HCT116 (cell line): ENCODE measurements around the gene TNKS2. TPM values are rescaled to one million over a fixed set of nuclear protein-coding genes. Genes with fewer than 3 reads are reported as not detected.

ENCODE experiments used
- ATAC-seq: fragments of 200-7000 bp; cut with Tn5 transposase; 2 replicates; pipeline ENCODE4 v1.9.1; 2020; ENCODE audit warnings: mild to moderate bottlenecking, moderate library complexity
- BruUV-seq: library from RNA; stranded (reverse); fragments of 400-500 nt; replicated peaks from 2 replicates; lab custom pipeline; 2021; lab: Mats Ljungman, UMichigan
- CTCF ChIA-PET: fragments of 300-600 bp; sonication (Branson Sonifier 250); formaldehyde crosslinking; loops from one replicate; lab custom pipeline; 2021; ENCODE audit warnings: antibody characterized with exemption; lab: Charles Lee
- POLR2A ChIA-PET: fragments of 300-600, 350-600 bp; sonication (Branson Sonifier 250); formaldehyde crosslinking; loops from one replicate; lab custom pipeline; 2021; ENCODE audit warnings: antibody characterized with exemption; lab: Charles Lee
- RAD21 ChIA-PET, 2 experiments: fragments of 300-600 bp; sonication (Branson Sonifier 250); formaldehyde crosslinking; loops; one replicate each; lab custom pipeline; 2023; ENCODE audit warnings: low total read pairs in 2 of 2; ENCODE audit not compliant: uncharacterized antibody in 2 of 2, unreplicated experiment in 2 of 2, low non-redundant PET in 1 of 2; lab: Charles Lee
- DNase-seq: peaks from one replicate; pipeline ENCODE4 v3.0.0-alpha.2; 2010; ENCODE audit warnings: low read depth, low spot score
- H2AFZ ChIP-seq: fragments of 200-600 bp; shearing (Covaris generic), sonication (generic); 2 replicates; pipeline ENCODE4 v1.6.1; 2017; ENCODE audit warnings: low read depth, mixed run types, mixed read lengths, antibody characterized with exemption, low read length; ENCODE audit not compliant: poor library complexity, severe bottlenecking
- H3K27ac ChIP-seq: 2 replicates; pipeline ENCODE4 v1.5.1; 2012; ENCODE audit warnings: low read depth, low read length
- H3K27me3 ChIP-seq: fragments of 200-600 bp; sonication (generic); 2 replicates; pipeline ENCODE4 v1.6.1; 2016; ENCODE audit warnings: mixed run types, low read length, mixed read lengths; ENCODE audit not compliant: insufficient read depth
- H3K36me3 ChIP-seq, 2 experiments: fragments of 200-500 bp in 1 of 2; fragments of 200-600 bp in 1 of 2; sonication (Bioruptor generic) in 1 of 2; sonication (generic) in 1 of 2; 2 replicates each; pipeline versions ENCODE4 v1.5.1 to v1.6.1; 2014 to 2016; ENCODE audit warnings: low read length in 2 of 2, inconsistent platforms in 1 of 2, mixed read lengths in 1 of 2, mixed run types in 1 of 2; ENCODE audit not compliant: insufficient read depth in 2 of 2, control insufficient read depth in 1 of 2
- H3K4me1 ChIP-seq, 2 experiments: fragments of 200-600 bp in 1 of 2; sonication (generic) in 1 of 2; 2 replicates each; pipeline versions ENCODE4 v1.5.1 to v1.6.1; 2012 to 2017; ENCODE audit warnings: low read length in 2 of 2, inconsistent platforms in 1 of 2, mild to moderate bottlenecking in 1 of 2, mixed read lengths in 1 of 2, mixed run types in 1 of 2, moderate library complexity in 1 of 2; ENCODE audit not compliant: insufficient read depth in 2 of 2, control insufficient read depth in 1 of 2
- H3K4me2 ChIP-seq: fragments of 200-600 bp; sonication (generic); 2 replicates; pipeline ENCODE4 v1.6.1; 2017; ENCODE audit warnings: mixed run types, low read length, mixed read lengths
- H3K4me3 ChIP-seq, 2 experiments: fragments of 200-600 bp in 1 of 2; sonication (generic) in 1 of 2; replicated peaks in 1 of 2; 2 replicates each; pipeline ENCODE4 v1.5.1; 2011 to 2016; ENCODE audit warnings: low read length in 2 of 2, control low read depth in 1 of 2, low read depth in 1 of 2, mild to moderate bottlenecking in 1 of 2, mixed read lengths in 1 of 2, mixed run types in 1 of 2
- H3K79me2 ChIP-seq: fragments of 200-600 bp; sonication (generic); 2 replicates; pipeline ENCODE4 v1.6.1; 2017; ENCODE audit warnings: mild to moderate bottlenecking, mixed run types, low read length, moderate library complexity, mixed read lengths; ENCODE audit not compliant: insufficient read depth
- H3K9ac ChIP-seq: fragments of 200-600 bp; sonication (generic); 2 replicates; pipeline ENCODE4 v1.6.1; 2016; ENCODE audit warnings: low read length, mixed read lengths
- H3K9me2 ChIP-seq: fragments of 200-600 bp; sonication (generic), shearing (Covaris generic); 2 replicates; pipeline ENCODE4 v1.6.1; 2017; ENCODE audit warnings: mixed run types, mild to moderate bottlenecking, moderate library complexity; ENCODE audit not compliant: insufficient read depth
- H3K9me3 ChIP-seq, 2 experiments: fragments of 200-500 bp in 1 of 2; fragments of 200-600 bp in 1 of 2; sonication (Bioruptor generic) in 1 of 2; sonication (generic) in 1 of 2; 2 replicates each; pipeline ENCODE4 v1.6.1; 2014 to 2017; ENCODE audit warnings: low read length in 2 of 2, mixed read lengths in 2 of 2, inconsistent platforms in 1 of 2, low read depth in 1 of 2, mild to moderate bottlenecking in 1 of 2, mixed run types in 1 of 2, moderate library complexity in 1 of 2; ENCODE audit not compliant: control insufficient read depth in 1 of 2, insufficient read depth in 1 of 2
- H4K20me1 ChIP-seq: fragments of 200-600 bp; sonication (generic), shearing (Covaris generic); 2 replicates; pipeline ENCODE4 v1.6.1; 2017; ENCODE audit warnings: mixed run types, mild to moderate bottlenecking, moderate library complexity; ENCODE audit not compliant: insufficient read depth
- CBX3 ChIP-seq: IDR thresholded peaks from 2 replicates; pipeline ENCODE4 v1.6.1; 2012; ENCODE audit warnings: low read depth
- EGR1 ChIP-seq: IDR thresholded peaks from 2 replicates; pipeline ENCODE4 v1.6.1; 2012; ENCODE audit warnings: low read depth
- ELF1 ChIP-seq: IDR thresholded peaks from 2 replicates; pipeline ENCODE4 v1.6.1; 2012; ENCODE audit warnings: low read depth, borderline replicate concordance
- EZH2 ChIP-seq: fragments of 200-600 bp; sonication (generic); IDR thresholded peaks from 2 replicates; pipeline ENCODE4 v1.6.1; 2017; ENCODE audit warnings: antibody characterized with exemption, mixed run types
- EZH2phosphoT487 ChIP-seq: fragments of 200-600 bp; IDR thresholded peaks from 2 replicates; pipeline ENCODE4 v1.6.1; 2018; ENCODE audit warnings: antibody characterized with exemption, borderline replicate concordance
- FOSL1 ChIP-seq: IDR thresholded peaks from 2 replicates; pipeline ENCODE4 v1.6.1; 2012; ENCODE audit warnings: low read depth
- JUND ChIP-seq: IDR thresholded peaks from 2 replicates; pipeline ENCODE4 v1.6.1; 2012
- MAX ChIP-seq: IDR thresholded peaks from 2 replicates; pipeline ENCODE4 v1.6.1; 2012
- POLR2A ChIP-seq: IDR thresholded peaks from 2 replicates; pipeline ENCODE4 v1.7.0; 2011; ENCODE audit warnings: borderline replicate concordance; ENCODE audit not compliant: insufficient read depth, insufficient read length; ENCODE audit errors: extremely low read depth
- POLR2AphosphoS5 ChIP-seq: IDR thresholded peaks from 2 replicates; pipeline ENCODE4 v1.6.1; 2011; ENCODE audit warnings: mild to moderate bottlenecking, low read depth, low read length, moderate library complexity
- RAD21 ChIP-seq: IDR thresholded peaks from 2 replicates; pipeline ENCODE4 v1.6.1; 2012; ENCODE audit warnings: low read depth, mild to moderate bottlenecking
- REST ChIP-seq: IDR thresholded peaks from 2 replicates; pipeline ENCODE4 v1.6.1; 2012; ENCODE audit warnings: low read depth
- SIN3A ChIP-seq: IDR thresholded peaks from 2 replicates; pipeline ENCODE4 v1.6.1; 2012; ENCODE audit warnings: low read depth
- SP1 ChIP-seq: IDR thresholded peaks from 2 replicates; pipeline ENCODE4 v1.6.1; 2012; ENCODE audit warnings: low read depth
- TCF7L2 ChIP-seq: IDR thresholded peaks from 2 replicates; pipeline ENCODE4 v1.7.0; 2011; ENCODE audit warnings: borderline replicate concordance, inconsistent platforms; ENCODE audit not compliant: insufficient read depth, insufficient read length; ENCODE audit errors: extremely low read depth
- YY1 ChIP-seq: IDR thresholded peaks from 2 replicates; pipeline ENCODE4 v1.6.1; 2011; ENCODE audit warnings: low read length, low read depth, moderate library complexity, mild to moderate bottlenecking; ENCODE audit not compliant: insufficient replicate concordance; ENCODE audit errors: extremely low read depth
- ZBTB33 ChIP-seq: IDR thresholded peaks from 2 replicates; pipeline ENCODE4 v1.6.1; 2011; ENCODE audit warnings: mild to moderate bottlenecking, low read length, moderate library complexity; ENCODE audit not compliant: insufficient replicate concordance; ENCODE audit errors: extremely low read depth
- ZFX ChIP-seq: fragments of 450-650 bp; IDR thresholded peaks from 2 replicates; pipeline ENCODE4 v1.6.1; 2017
- ZNF274 ChIP-seq: fragments of 200-500 bp; sonication (Bioruptor generic); IDR thresholded peaks from 2 replicates; pipeline ENCODE4 v1.6.1; 2014; ENCODE audit warnings: mild to moderate bottlenecking, low read depth, low read length, inconsistent platforms
- intact Hi-C: fragments of 100-400 bp; cut with micrococcal nuclease; formaldehyde crosslinking; loops from 2 replicates; pipeline ENCODE4 v1.10.0; 2022
- total RNA-seq: library from RNA; stranded (reverse); gene quantifications from one replicate; pipeline ENCODE4 v1.2.1, GENCODE V29; 2021; ENCODE audit not compliant: unreplicated experiment

Gene TNKS2
- total RNA-seq, 1 experiment from 2014 or later, result 20.7 TPM

GRCh38 chr10:91805110-91805838, 7.0 kb downstream of the TNKS2 start:
- Histone ChIP-seq H3K79me2 (peaks cover 69% of the 10 kb centered on the region), H3K27me3 (no peaks in the 10 kb centered on the region), H3K36me3 (peaks cover 7 to 13% of the 10 kb centered on the region in 2 experiments; a peak in 3 of 4 replicates), H3K9me3 (no peaks in the 10 kb centered on the region), H2AFZ (no peak overlapping the region), H3K4me2 (no peak overlapping the region), H3K27ac (no peak overlapping the region), H3K9ac (no peak overlapping the region), H3K4me1 (peaks cover 0 to 2% of the 10 kb centered on the region in 2 experiments; a peak in 1 of 4 replicates), H3K9me2 (0 out of 2 replicates have a peak, but pooled peaks cover 4% of the 10 kb centered on the region), H3K4me3 (no peak overlapping the region), H4K20me1 (no peaks in the 10 kb centered on the region)
- ATAC-seq (no peak), DNase-seq (no peak)
- intact Hi-C loops, result no loop called here
- CTCF ChIA-PET, result no interaction called here
- RAD21 ChIA-PET, result no interaction called here
- no peak for TF ChIP-seq FOSL1
- TF ChIP-seq TCF7L2, result no peak
- no peak for TF ChIP-seq ZFX
- TF ChIP-seq REST, result no peak
- TF ChIP-seq CBX3, result no peak
- TF ChIP-seq POLR2A, result no peak
- no peak for TF ChIP-seq SP1
- TF ChIP-seq MAX, result no peak
- no peak for TF ChIP-seq EZH2
- TF ChIP-seq EGR1, result no peak
- TF ChIP-seq RAD21, result no peak
- TF ChIP-seq ELF1, result no peak
- TF ChIP-seq ZNF274, result no peak
- no peak for TF ChIP-seq EZH2phosphoT487
- no peak for TF ChIP-seq SIN3A
- TF ChIP-seq JUND, result no peak
- TF ChIP-seq YY1, result no peak
- TF ChIP-seq POLR2AphosphoS5, result no peak
- no peak for TF ChIP-seq ZBTB33
- POLR2A ChIA-PET, result no interaction called here
- BruUV-seq, result no TSS peak
